Glutamatergic neuron (in vitro differentiated cells): ENCODE data around the gene GUCY2D. TPM values are rescaled to one million over a fixed set of nuclear protein-coding genes. Genes with fewer than 3 reads are reported as not detected.

Experiments used
- DNase-seq: peaks from one replicate; pipeline ENCODE4 v3.0.0; 2022
- H3K27ac Mint-ChIP-seq: one replicate; pipeline ENCODE4 v1.8.0; 2020; ENCODE audit warnings: mild to moderate bottlenecking, mixed read lengths, inconsistent platforms; ENCODE audit not compliant: unreplicated experiment
- H3K27me3 Mint-ChIP-seq: one replicate; pipeline ENCODE4 v1.8.0; 2020; ENCODE audit warnings: mild to moderate bottlenecking, moderate library complexity, mixed read lengths, inconsistent platforms; ENCODE audit not compliant: unreplicated experiment
- H3K36me3 Mint-ChIP-seq: one replicate; pipeline ENCODE4 v1.8.0; 2020; ENCODE audit warnings: mild to moderate bottlenecking, mixed read lengths, inconsistent platforms; ENCODE audit not compliant: unreplicated experiment
- H3K4me1 Mint-ChIP-seq: one replicate; pipeline ENCODE4 v1.8.0; 2020; ENCODE audit warnings: mild to moderate bottlenecking, low read depth, mixed read lengths, inconsistent platforms; ENCODE audit not compliant: unreplicated experiment
- H3K4me3 Mint-ChIP-seq: one replicate; pipeline ENCODE4 v1.8.0; 2020; ENCODE audit warnings: mild to moderate bottlenecking, mixed read lengths, inconsistent platforms; ENCODE audit not compliant: unreplicated experiment
- H3K9me3 Mint-ChIP-seq: one replicate; pipeline ENCODE4 v1.8.0; 2020; ENCODE audit warnings: mild to moderate bottlenecking, moderate library complexity, mixed read lengths, inconsistent platforms; ENCODE audit not compliant: unreplicated experiment
- total RNA-seq: library from RNA; stranded (reverse); fragmentation: NEBNext Ultra II Directional; extraction: Animal tissue kit (Norgen Biotek cat#: 25700); gene quantifications from one replicate; pipeline ENCODE4 v1.2.1, GENCODE V29; 2021; ENCODE audit not compliant: unreplicated experiment
- TF ChIP-seq, protein P1 (sequence below): fragments of 200-600 bp; sonication (generic); IDR thresholded peaks from one replicate; pipeline ENCODE4 v1.5.0; 2021; ENCODE audit not compliant: partially characterized antibody, unreplicated experiment

Gene GUCY2D
- total RNA-seq, 1 donor from 2014 or later = not detected

GRCh38 chr17:8044819-8045810 lies 42.7 kb downstream of the GUCY2D start:
- no peak overlapping the region for H3K4me3 Mint-ChIP-seq
- H3K27me3 Mint-ChIP-seq = peaks cover 11% of the 10 kb centered on the region
- no peaks in the 10 kb centered on the region for H3K9me3 Mint-ChIP-seq
- H3K4me1 Mint-ChIP-seq = no peaks in the 10 kb centered on the region
- TF ChIP-seq, protein P1, sequence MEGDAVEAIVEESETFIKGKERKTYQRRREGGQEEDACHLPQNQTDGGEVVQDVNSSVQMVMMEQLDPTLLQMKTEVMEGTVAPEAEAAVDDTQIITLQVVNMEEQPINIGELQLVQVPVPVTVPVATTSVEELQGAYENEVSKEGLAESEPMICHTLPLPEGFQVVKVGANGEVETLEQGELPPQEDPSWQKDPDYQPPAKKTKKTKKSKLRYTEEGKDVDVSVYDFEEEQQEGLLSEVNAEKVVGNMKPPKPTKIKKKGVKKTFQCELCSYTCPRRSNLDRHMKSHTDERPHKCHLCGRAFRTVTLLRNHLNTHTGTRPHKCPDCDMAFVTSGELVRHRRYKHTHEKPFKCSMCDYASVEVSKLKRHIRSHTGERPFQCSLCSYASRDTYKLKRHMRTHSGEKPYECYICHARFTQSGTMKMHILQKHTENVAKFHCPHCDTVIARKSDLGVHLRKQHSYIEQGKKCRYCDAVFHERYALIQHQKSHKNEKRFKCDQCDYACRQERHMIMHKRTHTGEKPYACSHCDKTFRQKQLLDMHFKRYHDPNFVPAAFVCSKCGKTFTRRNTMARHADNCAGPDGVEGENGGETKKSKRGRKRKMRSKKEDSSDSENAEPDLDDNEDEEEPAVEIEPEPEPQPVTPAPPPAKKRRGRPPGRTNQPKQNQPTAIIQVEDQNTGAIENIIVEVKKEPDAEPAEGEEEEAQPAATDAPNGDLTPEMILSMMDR = no peak
- DNase-seq = no peak
- H3K27ac Mint-ChIP-seq = no peak overlapping the region
- no peaks in the 10 kb centered on the region for H3K36me3 Mint-ChIP-seq

DNA sequence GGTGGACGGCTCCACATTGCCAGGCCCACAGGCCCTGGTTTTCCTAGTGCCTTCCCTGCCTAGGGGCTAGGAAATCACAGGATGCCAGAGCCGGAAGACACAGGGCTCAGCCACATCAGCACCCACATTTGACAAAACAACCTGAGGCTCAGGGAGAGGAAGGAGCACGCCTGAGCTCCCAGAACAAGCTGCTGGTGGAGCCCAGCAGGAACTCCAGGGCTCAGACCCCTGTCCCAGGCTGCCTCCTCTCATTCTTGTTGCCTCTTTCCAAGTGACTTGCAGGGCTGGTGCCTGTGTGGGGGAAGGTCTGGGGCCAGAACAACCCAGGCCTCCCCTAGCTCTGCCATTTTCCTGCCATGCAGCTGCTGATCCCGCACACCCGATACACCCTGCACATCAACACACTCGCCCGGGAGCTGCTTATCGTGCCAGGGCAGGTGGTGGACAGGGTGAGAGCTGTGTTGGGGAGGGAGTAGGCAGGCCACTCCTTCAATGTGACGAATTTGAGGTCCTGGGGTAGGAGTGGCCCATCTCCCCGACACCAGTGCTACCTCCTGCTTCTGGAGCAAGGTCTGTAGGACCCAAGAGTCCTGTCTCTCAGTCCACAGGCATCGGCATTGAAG lies 44.0 kb downstream of the GUCY2D start:
- H3K4me1 Mint-ChIP-seq = no peaks in the 10 kb centered on the region
- H3K27me3 Mint-ChIP-seq = peaks cover 11% of the 10 kb centered on the region
- no peaks in the 10 kb centered on the region for H3K36me3 Mint-ChIP-seq
- H3K9me3 Mint-ChIP-seq = peaks cover 1% of the 10 kb centered on the region
- H3K27ac Mint-ChIP-seq = no peak overlapping the region
- TF ChIP-seq, protein P1 = no peak
- H3K4me3 Mint-ChIP-seq = no peak overlapping the region
- DNase-seq = no peak

DNA sequence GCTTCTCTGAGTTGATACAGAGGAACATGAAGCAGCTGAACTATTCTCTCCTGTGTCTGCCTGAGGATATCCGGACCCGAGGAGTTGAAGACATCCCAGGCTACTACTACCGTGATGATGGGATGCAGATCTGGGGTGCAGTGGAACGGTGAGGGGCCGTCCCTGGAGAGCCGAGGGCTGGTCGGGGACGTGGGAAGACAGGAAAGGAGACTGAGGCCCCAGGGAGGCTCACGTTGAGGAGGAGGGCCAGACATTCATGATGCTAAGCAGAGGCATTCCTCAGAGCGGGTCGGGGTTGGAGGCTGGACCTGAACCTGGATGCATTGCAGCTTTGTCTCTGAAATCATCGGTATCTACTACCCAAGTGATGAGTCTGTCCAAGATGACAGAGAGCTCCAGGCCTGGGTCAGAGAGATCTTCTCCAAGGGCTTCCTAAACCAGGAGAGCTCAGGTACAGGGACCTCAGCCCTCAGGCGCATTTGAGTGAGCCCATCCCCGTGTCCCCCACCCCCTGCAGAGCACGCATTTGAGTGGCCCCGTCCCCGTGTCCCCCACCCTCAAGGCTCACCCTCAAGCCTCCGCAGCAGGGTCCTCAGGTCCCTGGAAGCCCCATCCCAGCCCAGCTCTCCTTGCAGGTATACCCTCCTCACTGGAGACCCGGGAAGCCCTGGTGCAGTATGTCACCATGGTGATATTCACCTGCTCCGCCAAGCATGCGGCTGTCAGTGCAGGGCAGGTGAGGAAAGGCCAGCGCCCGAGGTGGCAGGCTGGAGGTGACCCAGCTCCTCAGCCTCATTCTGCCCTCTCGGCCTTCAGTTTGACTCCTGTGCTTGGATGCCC lies 44.7 kb downstream of the GUCY2D start:
- Mint-ChIP-seq H3K36me3 (no peaks in the 10 kb centered on the region), H3K27ac (no peak overlapping the region), H3K4me1 (no peaks in the 10 kb centered on the region), H3K9me3 (peaks cover 4% of the 10 kb centered on the region), H3K27me3 (peaks cover 11% of the 10 kb centered on the region), H3K4me3 (no peak overlapping the region)
- DNase-seq = no peak
- TF ChIP-seq, protein P1 = no peak

- Mint-ChIP-seq H3K4me1 (no peaks in the 10 kb centered on the region), H3K27ac (no peak overlapping the region), H3K27me3 (peaks cover 11% of the 10 kb centered on the region), H3K4me3 (no peak overlapping the region), H3K36me3 (no peaks in the 10 kb centered on the region), H3K9me3 (peaks cover 4% of the 10 kb centered on the region)
- DNase-seq = no peak
- TF ChIP-seq, protein P1 = no peak
These were observed 45.3 kb downstream of the GUCY2D start for GRCh38 chr17:8047769-8048110.
